ENCODE results near the gene PDE10A.
"Not testable (repeated sequence)": the region's sequence is repeated elsewhere in the genome, so short reads cannot be mapped to it uniquely, and the experiment has no call there.

PDE10A gene

DNA sequence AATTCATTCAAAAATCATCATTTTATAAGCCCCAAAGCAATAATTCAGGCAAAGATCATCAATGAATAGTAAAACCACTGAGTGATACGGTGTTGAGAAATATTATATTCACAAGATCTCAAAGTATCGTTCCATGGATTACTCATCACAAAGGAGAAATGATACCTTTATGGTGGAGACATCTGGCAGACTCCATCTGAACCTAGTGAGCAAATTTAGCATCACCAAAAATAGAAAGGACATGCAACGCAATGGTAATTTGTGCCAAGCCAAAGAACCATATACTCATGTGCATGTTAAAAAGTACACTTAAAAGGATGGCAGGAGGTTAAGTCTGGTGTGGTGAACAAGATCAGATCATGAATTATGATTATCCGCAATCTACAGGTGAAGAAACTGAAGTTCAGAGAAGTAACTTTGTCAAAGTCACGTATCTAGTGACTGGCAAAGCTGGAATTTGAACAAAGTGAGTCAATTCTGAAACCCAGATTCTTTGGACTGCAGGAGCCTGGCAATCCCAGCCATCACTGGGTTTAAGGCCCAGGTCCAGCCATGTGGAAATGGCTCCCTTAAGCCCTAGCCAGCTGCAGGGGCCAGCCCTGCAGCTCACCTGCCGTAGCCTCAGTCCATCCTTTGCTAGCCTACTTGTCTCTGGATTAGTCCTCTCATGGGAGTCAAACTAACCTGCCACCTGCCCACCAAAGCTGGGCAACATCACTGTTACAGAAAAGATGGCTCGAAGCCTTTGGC, 68.3 kb downstream of the PDE10A start:
- in situ Hi-C loops (cut with MboI; ENCODE audit: low sequenced_read_pairs) = no loop called here

DNA sequence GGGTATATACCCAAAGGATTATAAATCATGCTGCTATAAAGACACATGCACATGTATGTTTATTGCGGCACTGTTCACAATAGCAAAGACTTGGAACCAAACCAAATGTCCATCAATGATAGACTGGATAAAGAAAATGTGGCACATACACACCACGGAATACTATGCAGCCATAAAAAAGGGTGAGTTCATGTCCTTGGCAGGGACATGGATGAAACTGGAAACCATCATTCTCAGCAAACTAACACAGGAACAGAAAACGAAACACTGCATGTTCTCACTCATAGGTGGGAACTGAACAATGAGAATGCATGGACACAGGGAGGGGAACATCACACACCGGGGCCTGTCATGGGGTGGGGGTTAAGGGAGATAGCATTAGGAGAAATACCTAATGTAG, 70.1 kb downstream of the PDE10A start:
- in situ Hi-C loops (cut with MboI; ENCODE audit: low sequenced_read_pairs) = not testable (repeated sequence)

DNA sequence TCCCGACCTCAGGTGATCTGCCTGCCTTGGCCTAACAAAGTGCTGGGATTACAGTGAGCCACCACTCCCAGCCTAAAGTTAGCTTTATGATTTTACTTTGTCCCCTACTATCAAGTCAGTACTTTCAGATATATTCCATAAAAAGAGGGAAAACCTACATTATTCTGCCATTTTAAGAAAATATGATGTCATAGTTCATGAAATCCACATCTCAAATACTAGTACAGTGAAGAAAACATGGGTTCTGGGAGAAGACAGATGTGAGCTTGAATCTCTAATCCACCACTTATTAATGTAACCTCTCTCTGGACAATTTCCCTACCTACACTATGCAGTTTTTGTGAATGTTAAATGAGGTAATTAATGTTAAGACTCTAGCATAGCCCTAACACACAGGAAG, 74.5 kb downstream of the PDE10A start:
- in situ Hi-C loops (cut with MboI; ENCODE audit: low sequenced_read_pairs) = no loop called here

DNA sequence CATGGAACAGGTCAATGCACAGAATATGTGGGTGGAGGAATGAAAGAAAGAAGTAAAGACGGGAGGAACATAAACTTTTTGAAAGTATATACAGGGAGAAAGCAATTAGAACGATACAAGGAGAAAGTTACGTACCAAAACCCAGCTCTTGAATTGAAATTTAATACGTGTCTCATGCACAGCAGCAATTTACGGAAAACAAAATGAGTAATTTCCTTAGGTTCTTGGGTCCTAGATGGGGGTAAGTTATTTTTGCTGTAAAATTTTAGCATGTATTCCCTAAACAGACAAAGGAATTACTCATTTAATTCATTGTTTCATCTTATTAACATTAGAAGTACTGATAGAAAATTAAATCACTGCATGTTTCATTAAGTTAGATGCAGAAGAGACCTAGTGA, 75.8 kb downstream of the PDE10A start:
- in situ Hi-C loops (cut with MboI; ENCODE audit: low sequenced_read_pairs) = no loop called here

DNA sequence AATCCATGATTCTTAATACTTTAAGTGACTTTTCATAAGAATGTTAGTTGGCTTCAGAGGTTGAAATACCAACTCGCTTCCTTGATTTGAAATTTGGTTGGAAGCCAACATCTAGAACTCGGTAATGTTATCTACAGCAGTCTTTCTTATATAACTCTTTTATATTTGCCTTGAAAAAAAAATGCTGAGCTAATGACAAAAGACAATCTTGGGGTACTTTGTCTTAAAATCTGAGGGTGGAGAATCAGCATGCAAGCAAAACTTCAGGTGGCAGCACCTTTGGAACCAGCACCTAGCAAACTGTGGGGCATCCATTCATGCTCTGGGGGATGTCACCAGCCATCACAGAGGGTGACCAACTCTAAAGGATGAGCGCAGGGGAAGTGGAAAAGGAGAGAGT, 76.3 kb downstream of the PDE10A start:
- in situ Hi-C loops (cut with MboI; ENCODE audit: low sequenced_read_pairs) = no loop called here

DNA sequence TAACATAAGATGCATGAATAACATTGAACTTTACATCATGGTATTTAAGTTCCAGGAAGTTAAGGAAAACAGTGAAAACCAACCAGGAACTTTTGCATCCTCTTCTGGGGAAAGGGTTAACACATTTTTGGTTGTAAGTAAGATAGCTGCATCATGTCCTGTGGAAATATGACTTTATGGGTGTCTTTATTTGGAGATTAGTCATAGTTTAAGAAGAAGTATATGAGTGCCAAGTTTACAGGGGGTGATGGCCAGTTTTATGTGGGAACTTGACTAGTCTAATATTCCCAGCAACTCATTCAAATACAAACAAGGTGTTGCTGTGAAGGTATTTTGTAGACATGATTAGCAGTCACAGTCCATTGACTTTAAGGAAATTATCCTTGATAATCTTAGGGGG, 78.0 kb downstream of the PDE10A start:
- in situ Hi-C loops (cut with MboI; ENCODE audit: low sequenced_read_pairs) = no loop called here

DNA sequence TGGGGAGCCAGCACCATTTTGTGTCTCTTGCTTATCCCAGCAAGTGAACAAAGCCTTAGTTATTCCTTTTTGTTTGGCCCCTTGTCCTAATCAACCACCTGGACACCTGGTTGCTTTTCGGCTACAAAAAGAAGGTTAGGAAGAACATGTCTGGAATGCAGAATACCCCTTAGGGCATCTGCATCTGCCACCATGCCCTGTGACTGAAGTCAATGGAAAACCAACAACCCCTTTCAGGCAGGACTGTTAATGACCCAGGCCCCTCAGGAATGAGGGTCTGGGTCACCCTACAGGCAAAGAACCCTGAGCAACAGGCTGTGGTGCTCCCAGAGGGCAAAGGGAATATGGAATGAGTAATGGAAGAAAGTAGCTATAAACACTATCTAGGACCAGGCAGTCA, 78.5 kb downstream of the PDE10A start:
- in situ Hi-C loops (cut with MboI; ENCODE audit: low sequenced_read_pairs) = no loop called here

DNA sequence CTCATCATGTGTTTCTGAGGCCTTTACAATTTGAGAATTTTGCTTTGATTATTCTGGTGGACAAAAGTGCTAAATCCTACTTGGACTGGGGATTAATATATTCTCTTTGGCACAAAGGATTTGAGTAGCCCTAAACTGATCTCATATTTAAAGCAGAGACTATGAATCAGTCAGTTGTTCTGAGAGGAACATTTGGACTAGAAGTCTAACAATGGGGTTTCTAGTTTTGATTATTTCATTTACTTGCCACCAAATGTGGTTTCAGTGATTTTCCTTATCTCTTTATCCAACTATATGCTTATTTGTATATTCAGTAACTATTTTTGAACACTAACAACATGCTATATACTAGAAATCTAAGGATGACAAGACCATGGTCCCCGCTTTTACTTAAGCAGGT, 81.4 kb downstream of the PDE10A start:
- in situ Hi-C loops (cut with MboI; ENCODE audit: low sequenced_read_pairs) = no loop called here

DNA sequence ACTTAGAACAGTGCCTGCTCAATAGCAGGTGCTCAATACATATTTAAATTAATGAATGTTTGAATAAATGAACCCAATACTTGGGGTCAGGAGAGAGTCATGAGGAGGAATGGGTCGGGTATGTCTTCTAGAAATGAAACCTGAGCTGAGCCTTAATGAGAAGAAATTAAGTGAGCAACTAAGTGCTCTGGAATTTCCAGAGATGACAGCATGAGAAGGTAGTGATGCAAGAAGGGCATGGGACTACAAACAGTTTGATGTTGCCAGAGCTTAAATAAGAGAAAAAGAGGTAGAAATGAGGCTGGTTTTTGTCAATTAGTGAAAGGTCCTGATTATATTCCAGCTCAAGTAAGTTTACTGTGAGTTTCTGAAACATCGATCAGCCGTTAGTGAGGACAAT, 82.9 kb downstream of the PDE10A start:
- in situ Hi-C loops (cut with MboI; ENCODE audit: low sequenced_read_pairs) = no loop called here

DNA sequence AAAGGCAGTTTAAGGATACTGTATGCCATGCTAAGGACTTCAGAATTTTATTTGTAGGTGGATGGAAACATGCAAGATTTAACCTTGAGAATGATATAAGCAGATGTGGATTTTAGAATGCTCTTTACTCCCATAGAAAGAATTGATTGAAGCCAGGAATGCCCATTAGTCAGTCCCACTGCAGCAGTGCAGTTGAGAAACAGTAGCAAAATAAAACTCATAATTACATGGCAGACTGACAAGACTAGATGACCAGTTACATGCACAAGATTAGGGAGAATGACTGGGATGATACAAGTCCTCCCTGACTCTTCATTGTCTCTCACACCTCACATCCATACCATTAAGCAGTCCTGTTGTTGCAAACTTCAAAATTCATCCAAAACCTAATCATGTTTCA, 83.9 kb downstream of the PDE10A start:
- in situ Hi-C loops (cut with MboI; ENCODE audit: low sequenced_read_pairs) = no loop called here

DNA sequence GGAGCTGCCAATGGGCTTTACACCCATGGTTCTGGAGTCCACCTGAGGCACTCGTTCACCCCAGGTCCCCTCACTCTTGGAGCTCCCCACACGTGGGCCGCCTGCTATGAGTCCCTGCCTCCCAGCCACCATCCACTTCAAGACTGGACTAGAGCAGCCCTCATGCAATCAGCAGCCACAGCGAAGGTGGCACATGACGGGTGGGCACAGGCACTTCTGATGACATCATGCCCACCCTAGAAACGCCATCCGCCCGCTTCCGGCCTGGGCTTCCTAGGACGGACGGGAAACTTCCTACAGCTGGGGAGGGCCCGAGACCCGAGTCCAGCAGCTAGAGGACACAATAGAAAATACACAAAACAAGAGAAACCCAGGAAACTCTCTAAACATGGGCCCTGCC, 85.5 kb downstream of the PDE10A start:
- in situ Hi-C loops (cut with MboI; ENCODE audit: low sequenced_read_pairs) = no loop called here

DNA sequence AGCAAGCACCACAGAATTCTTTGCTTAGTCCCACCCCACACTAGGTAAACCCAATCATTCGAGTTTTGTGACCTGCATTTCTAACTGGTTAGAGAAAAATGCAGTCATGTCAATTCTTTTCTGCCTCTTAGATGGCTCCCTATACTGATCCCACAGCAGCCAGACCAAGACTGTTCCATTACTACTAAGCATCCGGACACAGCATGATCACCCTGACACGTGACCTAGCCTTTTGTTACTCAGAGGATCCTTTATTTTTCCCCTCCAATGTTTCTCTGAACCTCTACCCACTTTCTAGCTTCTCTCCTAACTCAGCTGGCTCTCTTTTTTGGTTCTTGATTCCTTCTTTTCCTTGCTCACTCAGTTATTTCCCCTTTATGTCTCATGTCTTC, 87.9 kb downstream of the PDE10A start:
- in situ Hi-C loops (cut with MboI; ENCODE audit: low sequenced_read_pairs) = no loop called here

DNA sequence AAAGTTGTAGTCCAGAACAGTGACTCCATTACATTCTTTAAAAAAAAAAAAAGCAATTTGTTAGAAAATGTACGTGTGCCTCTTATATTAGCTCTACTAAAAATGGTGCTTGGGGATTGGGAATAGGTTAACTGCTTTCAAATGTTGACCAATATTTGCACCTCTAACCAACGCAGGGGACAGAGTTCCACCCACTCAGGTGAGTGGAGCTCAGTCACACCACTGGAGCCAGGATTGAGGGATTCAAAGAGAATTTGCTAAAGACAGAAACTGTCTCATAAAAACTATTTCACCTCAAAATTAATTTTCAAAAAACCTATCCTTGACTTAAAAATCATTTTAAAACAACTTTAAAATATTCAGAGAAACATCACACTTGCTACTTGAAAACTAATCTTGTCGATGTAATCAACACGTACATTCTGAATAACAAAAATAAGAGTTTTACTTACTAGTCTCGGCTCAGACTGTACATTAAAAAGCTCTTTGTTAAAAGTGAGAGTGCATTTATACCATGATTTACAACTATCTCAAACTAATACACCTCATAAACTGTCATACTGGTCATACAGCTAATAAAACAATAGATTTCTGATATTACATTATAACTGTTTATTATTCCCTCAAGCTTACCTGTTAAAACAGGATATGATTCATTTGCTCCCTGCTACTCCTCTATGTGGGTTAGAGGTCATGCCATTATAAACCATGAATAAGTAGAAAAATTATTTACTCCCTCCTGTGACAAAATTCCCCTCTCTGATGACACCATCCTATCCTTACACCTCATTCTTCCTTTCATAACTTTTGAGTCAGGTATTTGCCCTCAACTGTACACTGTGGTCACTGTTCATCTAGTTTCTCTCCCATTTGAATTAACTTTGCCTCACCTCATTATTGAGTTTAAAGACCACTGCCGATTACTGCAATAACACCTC, 88.6 kb downstream of the PDE10A start:
- in situ Hi-C loops (cut with MboI; ENCODE audit: low sequenced_read_pairs) = no loop called here

DNA sequence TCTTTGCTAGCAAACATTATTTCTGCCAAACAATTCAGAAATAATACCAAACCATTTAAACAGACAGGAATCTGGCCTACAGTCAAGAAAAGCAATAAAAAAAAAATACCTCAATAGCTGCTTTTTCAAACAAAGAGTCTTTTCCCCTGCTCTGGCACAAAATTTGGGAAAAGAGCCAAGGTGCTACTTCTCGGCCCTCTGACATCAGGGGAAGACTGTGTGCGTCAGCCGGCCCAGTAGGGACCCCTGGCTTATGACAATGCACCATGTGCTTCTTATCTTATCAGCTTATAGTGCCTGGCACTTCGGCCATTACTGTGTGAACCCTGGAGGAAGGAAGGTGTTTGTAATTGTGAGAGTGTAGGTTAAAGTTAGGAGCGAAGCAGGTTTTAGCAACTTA, 89.4 kb downstream of the PDE10A start:
- in situ Hi-C loops (cut with MboI; ENCODE audit: low sequenced_read_pairs) = no loop called here

DNA sequence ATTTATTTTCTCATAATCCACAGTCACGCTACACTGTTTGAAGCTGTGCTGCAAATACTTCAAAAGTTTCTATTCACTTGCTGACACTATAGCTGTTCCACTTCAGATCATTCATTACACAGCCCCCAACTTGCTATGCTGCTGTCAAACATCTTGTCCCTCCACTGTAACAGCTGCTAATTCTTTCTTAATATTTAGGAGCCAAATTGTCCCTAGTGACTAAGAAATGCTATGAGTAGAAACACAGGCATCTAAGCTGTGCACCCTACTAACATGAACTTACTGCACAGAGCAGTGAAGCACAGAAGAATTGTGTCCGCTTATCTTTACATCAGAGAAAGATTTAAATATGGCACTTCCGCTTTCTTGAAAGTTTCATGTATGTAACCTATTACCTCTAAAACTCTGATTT, 91.3 kb downstream of the PDE10A start:
- in situ Hi-C loops (cut with MboI; ENCODE audit: low sequenced_read_pairs) = no loop called here

DNA sequence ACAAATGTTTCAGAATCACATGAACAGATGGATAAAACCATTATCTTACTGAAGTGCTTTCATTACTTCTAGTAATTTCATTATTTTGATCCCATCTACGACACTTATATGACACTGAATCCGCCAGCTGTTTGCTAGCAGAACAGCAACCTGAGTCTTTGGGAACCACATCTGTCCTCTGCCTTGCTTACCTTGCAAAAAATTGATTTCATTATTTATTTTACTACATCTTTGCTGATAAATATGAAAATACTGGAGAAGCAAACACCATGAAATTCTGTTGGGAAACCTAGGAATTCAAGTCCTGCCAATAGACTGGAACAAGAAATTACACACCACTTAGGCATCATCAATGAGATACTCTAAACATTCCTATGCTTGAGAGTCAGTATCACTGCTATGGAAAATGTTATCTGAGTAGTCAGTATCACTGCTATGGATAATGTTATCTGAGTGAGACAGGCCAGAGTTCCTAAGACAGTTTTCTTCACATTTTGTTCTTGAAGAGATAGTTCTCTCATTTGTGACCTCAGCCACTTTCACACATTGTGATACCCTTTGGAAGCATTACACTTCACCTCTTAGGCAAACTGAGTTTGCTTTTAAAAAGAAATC, 91.9 kb downstream of the PDE10A start:
- in situ Hi-C loops (cut with MboI; ENCODE audit: low sequenced_read_pairs) = no loop called here

DNA sequence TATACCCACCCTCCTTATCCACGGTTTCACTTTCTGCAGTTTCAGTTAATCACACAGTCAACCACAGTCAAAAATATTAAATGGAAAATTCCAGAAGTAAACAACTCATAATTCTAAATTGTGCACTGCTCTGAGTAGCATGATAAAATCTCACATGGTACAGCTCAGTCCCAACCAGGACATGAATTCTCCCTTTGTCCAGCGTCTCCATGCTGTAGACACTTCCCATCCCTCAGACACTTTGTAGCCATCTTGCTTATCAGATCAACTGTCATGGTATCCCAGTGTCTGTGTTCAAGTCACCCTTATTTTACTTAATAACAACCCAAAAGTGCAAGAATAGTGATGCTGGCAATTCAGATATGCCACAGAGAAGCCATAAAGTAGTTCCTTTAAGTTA, 94.7 kb downstream of the PDE10A start:
- in situ Hi-C loops (cut with MboI; ENCODE audit: low sequenced_read_pairs) = no loop called here

DNA sequence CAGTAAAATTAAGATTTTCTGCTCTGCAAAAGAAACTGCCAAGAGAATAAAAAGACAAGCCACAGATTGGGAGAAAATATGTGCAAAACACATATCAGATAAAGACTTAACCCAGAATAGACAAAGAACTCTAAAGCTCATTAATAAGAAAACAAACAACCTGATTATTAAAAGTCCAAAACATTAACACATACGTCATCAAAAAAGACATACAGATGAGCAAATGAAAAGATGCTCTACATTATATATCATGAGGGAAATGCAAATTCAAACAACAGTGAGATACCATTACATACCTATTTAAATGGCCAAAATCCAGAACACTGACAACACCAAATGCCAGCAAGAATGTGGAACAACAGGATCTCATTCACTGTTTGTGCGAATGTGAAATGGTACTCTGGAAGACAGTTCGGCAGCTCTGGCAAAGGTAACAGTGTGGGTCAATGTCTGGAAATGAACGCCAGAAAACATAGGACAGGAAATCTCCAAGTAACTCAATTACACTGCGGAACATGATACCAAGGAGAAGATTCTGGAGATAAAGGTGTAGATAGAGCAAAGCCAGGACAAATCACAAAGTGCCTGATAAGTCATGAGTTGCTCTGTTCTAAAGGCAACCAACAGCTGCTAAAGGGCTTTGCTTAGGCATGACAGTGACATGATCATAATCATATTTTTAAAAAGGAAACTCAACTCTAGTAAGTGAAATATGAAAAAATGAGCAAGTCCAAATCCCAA, 96.8 kb downstream of the PDE10A start:
- in situ Hi-C loops (cut with MboI; ENCODE audit: low sequenced_read_pairs) = no loop called here

DNA sequence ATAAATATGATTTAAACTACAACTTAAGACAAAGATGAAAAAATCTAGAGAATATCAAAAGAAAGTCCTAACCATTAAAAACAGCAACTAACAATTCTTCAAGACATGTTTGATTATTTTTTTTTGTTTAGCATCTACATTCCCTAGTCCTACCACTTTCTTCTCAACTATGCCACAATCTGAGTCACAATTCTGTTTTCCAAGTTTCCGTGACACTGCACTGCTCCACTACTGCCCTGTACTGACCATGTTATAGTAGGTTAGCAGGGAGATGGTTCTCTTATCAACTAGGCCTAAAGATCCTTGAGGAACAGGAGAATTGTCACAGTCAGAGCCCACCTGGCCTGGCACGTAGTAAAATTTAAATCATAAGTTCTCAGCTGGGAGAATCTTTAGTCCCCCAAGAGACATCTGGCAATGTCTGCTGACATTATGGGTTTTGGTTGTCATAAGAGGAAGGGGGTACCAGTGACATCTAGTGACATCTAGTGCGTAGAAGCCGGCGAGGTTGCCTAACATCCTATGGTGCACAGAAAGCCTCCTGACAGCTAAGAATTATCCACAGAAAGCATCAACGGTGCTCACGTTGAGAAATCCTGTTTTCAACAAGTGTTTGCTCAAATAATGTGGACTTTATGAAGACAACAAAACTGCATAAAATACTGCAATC, 100.5 kb downstream of the PDE10A start:
- in situ Hi-C loops (cut with MboI; ENCODE audit: low sequenced_read_pairs) = no loop called here

DNA sequence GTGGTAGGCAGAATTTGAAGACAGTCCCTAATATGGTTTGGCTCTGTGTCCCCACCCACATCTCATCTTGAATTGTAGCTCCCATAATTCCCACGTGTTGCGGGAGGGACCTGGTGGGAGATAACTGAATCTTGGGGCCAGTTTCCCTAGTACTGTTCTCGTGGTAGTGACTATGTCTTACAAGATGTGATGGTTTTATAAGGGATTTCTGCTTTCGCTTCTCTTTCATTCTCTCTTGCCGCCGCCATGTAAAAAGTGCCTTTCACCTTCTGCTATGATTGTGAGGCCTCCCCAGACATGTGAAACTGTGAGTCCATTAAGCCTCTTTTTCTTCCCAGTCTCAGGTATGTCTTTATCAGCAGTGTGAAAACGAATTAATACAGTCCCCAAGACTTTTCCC, 103.4 kb downstream of the PDE10A start:
- in situ Hi-C loops (cut with MboI; ENCODE audit: low sequenced_read_pairs) = no loop called here

DNA sequence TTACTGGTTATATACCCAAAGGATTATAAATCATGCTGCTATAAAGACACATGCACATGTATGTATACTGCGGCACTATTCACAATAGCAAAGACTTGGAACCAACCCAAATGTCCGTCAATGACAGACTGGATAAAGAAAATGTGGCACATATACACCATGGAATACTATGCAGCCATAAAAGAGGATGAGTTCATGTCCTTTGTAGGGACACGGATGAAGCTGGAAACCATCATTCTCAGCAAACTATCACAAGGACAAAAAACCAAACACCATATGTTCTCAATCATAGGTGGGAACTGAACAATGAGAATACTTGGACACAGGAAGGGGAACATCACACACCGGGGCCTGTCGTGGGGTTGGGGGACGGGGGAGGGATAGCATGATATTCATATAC, 104.9 kb downstream of the PDE10A start:
- in situ Hi-C loops (cut with MboI; ENCODE audit: low sequenced_read_pairs) = not testable (repeated sequence)
